ENCODE results near the gene ORAI2.

The ORAI2 gene

DNA sequence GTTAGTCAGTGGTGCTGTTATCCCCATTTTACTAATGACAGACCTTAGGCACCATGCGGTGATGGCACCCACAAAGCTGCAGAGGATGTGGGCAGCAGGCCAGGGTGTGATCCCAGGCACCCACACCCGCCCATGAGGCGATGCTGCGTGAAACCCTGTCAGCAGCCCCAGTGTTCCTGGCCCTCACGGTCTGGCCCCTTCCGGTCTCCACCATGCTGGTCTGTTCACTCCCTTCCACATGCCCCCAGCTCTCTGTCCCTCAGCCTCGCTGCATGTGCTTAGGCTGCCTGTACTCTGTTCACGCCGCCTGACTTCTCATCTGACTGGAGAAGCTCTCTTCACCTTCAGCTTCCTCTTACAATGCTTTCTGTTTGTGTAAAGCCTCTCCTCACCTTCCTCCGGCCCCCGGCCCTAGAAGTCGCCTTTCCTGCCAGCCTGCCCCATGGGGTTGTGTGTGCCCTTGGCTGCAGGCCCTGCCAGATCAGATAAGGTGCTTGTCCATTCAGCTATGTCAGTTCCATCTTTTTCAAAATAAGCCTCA lies 17.6 kb upstream of the ORAI2 start:
- DNase-seq = no peak

DNA sequence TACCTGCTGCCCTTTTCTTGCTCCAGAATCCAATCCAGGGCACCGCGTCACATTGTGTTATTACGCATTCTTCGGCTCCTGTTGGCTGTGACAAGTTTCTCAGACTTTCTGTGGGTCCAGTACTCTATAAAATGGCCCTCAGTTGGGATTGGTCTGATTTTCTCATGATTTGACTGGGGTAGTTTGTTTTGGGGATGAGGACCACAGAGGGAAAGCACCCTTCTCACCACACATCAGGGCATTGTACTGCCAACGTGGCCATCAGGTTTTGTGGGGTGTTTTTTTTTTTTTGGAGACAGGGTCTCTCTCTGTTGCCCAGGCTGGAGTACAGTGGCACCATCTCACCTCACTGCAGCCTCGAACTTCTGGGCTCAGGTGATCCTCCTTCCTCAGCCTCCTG lies 17.0 kb upstream of the ORAI2 start:
- no peak for DNase-seq

DNA sequence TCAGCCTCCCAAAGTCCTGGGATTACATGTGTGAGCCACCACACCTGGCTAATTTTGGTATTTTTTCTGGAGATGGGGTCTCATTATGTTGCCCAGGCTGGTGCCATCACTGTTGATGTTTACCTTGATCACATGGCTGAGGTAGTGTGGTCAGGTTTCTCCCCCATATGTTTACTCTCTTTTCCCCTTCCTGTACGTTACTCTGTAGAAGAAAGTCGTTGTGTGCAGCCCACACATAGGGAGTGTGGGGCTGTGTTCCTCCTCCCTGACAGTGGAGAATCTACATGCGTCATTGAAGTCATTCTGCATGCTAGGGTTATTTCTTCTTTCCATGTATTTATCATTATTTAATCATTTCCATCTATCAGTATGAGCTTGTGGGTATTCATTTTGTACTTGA lies 16.3 kb upstream of the ORAI2 start:
- DNase-seq = no peak

DNA sequence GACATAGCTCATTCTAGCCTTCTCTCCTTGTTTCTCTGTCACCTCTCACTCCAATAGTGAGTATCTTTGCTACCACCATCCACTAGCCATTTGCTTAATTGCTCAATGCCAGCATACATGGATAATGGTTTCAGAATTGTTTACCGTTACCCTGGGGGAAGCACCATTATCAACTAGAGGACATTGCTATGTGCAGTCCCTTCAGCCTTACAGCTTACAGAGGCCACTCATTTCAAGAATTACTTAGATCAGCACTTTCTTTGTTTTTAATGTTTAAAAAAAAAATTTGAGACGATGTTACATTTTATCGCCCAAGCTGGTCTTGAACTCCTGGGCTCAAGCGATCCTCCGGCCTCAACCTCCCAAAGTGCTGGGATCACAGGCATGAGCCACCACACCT lies 14.8 kb upstream of the ORAI2 start:
- no peak for DNase-seq

DNA sequence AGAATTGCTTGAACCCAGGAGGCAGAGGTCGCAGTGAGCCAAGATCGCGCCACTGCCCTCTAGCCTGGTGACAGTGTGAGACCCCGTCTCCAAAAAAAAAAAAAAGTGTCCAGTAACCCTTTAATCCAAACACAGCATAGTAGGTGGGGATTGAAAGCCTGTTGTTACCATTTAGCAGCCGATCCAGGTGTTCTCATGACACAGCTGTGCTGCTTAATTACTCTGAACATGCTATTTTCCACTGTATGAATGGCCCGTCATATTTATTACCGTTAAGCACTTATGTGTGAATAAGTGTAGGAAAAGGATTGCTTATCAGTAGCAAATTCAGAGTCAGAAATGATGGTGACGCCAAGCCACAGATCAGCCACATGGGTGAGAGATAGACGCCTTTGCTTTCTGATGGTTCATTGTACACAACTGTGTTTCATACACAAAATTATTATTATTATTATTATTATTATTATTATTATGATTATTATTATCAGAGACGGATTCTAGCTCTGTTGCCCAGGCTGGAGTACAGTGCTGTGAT lies 11.6 kb upstream of the ORAI2 start:
- no peak for DNase-seq

DNA sequence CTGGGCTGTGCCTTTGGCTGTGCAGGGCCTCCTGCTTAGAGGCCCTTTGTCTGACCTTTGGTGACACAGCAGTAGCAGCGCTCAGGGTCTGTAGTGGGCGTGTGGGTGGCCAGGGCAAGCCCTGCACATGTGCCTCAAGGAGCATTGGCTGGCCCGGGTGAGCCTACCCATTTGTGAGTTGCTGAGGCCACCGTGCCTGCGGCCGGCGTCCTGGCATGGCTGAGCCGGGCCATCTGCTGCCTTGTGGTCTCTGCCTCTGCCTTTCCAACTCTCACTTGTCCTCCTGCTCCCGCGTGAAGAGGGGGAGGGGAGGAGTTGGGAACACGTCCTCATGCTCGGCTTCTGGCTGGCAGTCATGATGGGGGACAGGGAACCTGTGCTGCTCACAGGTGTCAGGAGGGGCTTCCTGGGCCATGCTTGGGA lies 9.2 kb upstream of the ORAI2 start:
- DNase-seq = no peak

DNA sequence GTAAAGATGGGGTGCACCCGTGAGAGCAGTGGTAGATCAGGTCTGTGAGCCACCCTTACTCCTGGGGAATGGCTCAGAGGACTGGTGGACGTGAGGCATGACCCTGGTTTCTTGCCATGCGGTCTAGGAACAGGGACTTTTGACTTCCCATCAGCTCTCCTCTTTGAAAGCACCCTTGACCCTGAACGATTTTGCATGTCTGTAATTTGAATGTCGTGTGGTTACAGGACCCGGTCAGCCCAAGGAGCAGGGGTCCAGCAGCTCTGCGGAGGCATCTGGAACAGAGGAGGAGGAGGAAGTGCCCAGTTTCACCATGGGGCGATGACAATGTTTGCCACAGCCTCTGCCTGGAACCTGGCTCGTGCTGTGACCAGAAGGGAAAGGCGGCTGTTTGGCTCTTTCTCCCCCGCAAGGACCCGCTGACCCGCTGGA lies 8.6 kb upstream of the ORAI2 start:
- no peak for DNase-seq

DNA sequence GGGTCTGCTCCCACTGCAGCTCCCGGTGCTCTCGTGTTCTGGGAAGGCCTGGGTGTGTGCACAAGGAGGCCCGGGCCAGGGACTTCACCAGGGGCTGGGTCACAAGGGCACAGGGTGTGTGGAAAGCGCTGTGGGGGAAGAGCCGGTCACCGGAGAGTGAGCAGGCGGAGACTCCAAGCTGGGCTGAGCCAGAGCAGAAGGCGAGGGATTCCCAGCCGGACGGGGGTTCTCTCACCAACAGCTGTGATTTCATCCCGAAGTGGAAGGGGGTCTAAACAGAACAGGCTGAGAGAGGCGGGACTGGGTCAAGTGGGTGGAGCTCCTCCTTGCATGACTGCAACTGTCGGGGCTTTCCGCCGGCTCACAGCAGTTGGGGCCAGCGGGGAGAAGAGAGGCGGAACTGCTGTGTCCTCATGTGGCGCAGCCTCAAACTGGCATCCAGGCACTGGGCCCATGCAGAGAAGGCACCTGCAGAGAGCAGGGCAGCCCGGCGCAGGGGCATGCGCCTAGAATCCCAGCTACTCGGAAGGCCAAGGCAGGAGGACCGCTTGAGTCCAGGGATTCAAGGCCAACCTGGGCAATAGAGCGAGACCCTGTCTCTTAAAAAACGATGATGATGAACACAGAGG lies 7.6 kb upstream of the ORAI2 start:
- no peak for DNase-seq

DNA sequence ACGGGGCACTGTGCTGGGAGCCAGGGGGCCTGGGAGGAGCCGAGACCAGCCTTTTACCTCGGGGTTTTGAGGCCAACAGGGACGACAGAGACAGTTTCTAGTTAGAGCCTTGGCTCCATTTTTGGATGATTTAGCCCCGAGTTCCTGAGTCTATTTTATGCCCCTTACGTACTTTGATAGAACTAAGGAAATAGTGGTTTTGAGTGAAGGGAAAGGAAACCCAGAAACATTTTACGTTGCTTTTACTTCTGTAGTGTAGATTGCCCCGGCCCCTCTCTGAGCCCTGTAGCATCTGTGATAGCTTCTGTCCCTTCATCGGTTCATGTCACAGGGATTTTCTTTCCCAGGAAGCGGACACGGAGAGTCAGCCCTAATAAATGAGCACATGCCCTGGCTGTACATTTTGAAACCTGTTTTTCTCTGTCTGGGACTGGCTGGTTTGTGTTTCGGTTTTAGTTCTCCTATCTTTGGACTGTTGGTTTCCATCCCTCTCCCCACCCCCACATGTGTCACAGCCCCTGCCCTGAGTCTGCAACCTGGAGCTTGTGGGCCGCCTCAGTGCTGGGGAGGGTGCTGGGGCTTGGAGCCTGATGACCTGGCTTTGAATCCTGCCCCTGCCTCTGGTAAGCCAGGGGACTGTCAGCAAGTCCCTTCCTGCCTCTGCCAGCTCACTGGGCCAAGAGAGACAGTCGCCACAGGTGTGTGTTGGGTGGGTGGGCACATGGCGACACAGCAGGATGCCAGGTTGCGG lies 6.9 kb upstream of the ORAI2 start:
- no peak for DNase-seq

DNA sequence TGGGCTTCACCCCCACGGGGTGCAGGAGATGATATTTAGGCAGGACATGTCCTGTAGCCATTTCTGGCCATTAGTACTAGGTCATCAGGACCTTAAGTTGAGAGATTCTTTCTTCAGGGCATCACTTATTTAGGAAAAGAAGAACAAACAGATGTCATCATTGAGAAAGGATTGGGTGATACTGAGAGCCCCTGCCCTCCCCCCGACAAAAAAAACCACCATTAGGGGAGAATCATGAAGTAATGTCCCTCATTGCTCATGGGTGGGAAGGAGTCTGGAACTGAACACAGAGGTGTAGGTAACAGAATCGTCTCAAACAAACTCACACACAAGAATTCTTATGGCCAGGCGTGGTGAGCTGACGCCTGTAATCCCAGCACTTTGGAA lies 6.4 kb upstream of the ORAI2 start:
- no peak for DNase-seq

DNA sequence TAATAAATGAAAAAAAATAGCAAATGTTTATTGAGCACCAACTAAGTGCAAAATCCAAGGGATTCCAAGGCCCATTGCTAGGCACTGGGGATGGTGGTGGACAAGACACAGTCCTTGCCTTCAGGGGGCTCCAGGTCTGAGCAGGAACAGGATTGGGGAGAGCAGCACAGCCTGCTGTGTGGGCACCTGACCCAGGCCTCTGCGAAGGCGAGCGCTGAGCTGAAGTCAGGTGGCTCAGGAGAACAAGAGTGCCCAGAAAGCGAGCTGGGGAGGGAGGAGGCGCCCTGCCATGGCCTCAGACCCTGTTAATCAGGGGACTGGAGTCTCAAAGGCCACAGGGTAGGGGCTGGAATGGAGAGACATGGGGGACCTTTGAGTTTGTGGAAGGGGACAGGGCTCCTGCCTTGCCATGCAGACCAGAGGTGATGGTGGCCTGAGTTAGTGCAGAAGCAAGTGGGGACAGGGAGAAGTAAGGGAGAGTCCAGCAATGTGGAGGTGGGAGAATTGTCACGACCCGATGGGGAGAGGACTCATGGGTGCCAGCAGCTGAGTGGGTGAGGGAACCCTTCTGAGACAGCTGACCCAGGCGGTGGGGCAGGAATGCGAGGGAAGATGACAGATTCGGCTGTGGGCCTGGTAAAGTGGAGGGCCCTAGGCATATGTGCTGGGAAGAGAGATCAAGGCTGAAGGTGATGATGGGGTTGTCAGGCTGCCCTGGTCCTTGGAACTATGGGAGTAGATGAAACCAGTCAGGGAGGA lies 4.1 kb upstream of the ORAI2 start:
- DNase-seq = no peak

DNA sequence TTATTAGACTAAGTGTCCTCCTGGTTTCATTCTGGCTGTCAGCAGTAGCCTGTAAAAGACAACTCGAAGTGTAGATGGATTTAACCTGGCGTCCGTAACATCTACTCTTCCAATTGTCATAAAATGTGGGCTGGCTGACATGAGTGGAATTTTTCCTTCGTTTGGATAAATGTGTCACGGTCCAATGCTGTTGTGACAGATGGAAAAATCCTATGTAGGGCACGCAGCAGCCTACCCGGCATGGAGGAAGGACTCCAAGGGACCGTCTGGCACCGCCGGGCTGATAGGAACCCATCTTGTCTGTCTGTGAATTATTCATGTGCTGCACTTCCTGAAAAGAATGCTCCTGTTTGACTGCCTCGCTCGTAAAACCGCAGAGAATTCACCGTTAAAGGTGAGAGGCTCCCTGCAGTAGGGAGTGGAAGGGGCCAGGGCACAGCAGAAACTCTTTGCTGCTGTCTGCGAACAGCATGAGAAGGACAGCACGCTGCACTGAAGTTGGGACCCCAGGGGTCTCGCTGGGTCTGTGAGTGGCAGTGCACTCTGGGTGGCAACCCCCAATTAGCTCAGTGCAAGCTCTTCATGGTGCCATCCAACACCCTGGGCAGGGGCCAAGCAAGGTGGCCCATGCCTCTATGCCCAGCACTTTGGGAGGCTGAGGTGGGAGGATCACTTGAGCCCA lies 1.6 kb upstream of the ORAI2 start:
- no peak for DNase-seq

DNA sequence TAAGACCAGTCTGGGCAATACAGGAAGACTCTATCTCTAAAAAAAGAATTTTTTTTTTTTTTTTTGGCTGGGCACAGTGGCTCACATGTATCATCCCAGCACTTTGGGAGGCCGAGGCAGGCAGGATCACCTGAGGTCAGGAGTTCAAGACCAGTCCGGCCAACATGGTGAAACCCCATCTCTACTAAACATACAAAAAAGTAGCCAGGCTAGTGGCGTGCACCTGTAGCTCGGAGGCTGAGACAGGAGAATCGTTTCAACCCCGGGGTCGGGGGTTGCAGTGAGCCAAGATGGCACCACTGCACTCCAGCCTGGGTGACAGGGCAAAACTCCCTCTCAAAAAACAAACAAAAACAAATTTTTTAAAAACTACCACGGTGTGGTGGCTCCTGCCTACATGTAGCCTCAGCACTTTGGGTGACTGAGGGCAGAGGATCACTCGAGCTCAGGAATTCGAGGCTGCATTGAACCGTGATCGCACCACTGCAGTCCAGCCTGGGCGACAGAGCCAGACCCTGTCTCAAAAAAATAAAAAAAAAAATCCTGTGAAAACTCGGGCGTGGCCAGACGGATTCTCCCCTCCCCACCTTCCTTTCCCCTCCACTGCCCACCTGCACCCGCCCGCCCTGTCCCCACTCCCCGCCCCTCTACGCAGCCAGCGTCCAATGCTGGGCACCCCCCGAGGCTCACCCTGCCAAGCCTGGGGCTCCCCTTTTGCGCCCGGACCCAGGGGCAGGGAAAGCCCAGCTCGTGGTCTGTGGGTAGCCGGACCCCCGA lies 745 bp upstream of the ORAI2 start:
- DNase-seq = no peak

DNA sequence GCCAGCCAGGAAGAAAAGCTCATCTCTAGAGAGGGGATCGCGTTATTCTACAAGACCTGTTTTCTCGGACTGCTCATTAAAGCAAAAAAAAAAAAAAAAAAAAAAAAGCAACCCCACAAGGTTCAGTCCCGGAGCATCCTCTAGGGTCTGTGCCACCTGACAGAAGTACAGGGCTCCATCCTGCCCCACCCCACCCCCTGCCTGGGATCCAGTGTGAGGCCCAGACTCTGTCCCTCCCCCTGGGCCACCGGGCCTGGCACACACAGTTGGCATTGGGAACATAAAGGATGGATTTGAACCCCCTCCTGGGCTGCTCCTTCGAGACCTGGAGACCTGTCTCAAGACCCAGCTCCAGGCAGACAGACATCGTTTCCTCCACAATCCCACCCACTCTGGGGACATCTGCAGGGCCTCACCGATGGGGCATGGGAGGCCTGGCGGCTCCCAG lies 688 bp downstream of the ORAI2 start:
- DNase-seq = no peak

DNA sequence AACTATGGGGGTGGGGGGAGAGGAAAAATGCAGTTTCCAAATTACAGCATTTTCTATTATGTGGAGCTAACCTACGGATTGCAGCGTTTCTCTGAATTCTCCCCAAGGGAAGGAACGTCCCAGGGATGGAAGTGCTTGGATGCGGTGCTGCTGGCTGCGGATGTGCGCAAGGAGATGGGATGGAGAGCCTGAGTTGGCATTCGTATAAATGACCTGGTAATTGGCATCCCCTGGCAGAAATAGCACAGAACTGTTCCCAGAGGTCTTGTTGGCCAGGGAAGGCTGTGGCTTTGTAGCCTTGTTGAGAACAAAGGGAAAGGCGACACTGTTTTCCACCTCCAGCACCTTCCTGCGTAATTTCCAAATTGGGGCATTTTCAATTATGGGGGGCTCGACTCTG lies 2.7 kb downstream of the ORAI2 start:
- DNase-seq = no peak

DNA sequence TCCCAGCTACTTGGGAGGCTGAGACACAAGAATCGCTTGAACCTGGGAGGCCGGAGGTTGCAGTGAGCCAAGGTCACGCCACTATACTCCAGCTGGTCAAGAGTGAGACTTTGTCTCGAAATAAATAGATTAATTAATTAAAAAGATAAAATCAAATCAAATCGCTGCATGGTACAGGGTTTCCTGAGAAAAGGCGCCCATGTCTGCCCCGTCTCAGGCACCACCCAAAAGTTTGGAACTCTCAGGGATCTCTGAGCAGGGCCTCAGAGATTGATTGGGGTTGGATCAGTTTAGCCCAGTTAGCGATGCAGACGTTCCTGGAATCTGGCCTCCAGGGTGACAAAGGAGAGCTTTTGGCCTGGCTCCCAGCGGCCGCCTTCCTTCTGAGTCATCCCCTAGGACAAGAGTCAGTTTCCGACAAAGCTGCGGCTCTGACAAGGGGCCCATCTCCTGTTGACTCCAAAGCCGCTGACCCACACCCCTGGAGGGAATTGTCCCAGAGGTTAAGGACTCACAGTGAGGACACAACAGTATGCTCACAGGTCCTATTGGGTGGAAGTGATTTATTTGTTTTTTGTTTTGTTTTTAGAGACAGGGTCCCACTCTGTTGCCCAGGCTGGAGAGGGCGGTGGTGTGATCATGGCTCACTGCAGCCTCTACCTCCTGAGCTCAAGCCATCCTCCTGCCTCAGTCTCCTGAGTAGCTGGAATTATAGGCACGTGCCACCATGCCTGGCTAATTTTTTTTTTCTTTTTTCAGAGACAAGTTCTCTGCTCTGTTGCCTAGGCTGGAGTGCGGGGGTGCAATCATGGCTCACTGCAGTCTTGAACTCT lies 6.8 kb downstream of the ORAI2 start:
- no peak for DNase-seq

DNA sequence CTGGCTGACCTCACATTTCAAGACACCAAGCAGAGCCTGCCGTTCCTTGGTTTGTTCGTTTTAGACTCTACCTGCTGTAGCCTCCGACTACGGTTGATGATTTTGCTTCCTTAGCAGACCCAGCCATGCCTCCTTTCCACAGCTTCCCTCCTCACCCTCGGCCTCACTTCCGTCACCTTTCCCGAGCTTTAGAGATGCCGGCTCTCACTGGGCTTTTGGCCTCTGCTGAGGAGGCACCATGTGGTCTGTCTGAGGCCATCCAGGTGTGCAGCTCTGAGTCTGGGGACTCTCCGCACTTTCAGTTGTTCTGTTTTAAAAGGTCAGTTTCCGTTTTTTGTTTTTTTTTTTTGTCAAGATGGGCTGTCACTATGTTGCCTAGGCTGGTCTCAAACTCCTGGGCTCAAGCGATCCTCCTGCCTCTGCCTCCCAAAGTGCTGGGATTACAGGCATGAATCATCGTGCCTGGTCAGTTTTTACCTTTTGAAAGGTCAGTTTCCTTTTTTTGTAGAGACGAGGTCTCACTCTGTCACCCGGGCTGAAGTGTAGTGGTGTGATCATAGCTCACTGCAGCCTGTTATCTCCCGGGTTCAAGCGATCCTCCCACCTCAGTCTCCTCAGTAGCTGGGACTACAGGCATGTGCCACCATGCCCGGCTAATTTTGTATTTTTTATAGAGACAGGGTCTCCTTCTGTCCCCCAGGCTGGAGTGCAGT lies 11.7 kb downstream of the ORAI2 start:
- no peak for DNase-seq

DNA sequence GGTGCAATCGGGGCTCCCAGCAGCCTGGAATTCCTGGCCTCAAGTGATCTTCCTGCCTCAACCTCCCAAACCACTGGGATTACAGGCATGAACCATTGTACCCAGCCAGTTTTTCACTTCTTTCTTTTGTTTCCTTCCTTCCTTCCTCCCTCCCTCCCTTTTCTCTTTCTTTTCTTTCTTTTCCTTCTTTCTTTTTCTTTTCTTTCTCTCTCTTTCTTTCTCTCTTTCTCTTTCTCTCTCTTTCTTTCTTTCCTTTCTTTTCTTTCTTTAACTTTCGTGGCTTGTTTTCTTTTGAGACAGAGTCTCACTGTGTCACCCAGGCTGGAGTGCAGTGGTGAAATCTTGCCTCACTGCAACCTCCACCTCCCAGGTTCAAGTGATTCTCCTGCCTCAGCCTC lies 12.3 kb downstream of the ORAI2 start:
- DNase-seq = no peak

DNA sequence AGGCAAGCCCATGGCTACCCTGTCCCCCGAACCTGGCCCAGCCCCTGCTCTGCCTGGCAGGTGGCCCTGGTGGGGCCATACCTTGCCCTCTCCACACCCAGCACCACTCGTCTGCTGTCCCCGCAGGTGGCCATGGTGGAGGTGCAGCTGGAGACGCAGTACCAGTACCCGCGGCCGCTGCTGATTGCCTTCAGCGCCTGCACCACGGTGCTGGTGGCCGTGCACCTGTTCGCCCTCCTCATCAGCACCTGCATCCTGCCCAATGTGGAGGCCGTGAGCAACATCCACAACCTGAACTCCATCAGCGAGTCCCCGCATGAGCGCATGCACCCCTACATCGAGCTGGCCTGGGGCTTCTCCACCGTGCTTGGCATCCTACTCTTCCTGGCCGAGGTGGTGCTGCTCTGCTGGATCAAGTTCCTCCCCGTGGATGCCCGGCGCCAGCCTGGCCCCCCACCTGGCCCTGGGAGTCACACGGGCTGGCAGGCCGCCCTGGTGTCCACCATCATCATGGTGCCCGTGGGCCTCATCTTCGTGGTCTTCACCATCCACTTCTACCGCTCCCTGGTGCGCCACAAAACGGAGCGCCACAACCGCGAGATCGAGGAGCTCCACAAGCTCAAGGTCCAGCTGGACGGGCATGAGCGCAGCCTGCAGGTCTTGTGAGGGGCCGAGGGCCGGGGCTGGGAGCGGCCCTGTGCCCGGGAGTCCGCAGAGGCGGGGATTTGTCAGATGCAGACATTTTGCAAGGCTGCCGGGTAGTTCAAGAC lies 13.2 kb downstream of the ORAI2 start:
- DNase-seq = no peak

DNA sequence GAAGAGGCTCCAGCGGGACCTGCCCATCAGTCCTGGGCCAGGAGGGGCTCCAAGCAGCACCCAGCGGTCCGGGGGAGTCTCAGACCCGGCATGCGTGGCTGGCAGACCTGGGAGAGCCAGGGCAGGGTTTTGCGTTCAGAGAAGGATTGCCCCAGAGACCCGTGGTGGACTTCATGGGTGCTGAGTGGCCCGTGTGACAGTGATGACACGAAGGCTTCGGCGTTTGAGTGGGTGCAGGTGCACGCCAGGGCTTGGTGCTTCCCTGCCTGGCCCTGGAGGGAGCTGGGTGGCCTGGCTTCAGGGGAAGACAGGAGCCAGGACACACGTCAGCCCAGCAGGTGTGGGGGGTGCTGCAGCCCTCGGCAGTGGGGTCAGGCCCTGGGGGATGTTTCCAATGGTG lies 13.9 kb downstream of the ORAI2 start:
- DNase-seq = no peak
